Smooth muscle cell (in vitro differentiated cells): ENCODE data around the gene ZNRF2. TPM values are rescaled to one million over a fixed set of nuclear protein-coding genes. Genes with fewer than 3 reads are reported as not detected.

ENCODE experiments used
- DNase-seq: peaks from one replicate; lab custom pipeline; 2025; ENCODE audit not compliant: unreplicated experiment; lab: John Stamatoyannopoulos, UW
- H2AFZ ChIP-seq: fragments of 200-600 bp; sonication (generic); 2 replicates; pipeline ENCODE4 v1.6.0; 2016; ENCODE audit warnings: antibody characterized with exemption, low read depth, mild to moderate bottlenecking
- H3F3A ChIP-seq: fragments of 200-600 bp; sonication (generic); 2 replicates; pipeline ENCODE4 v1.6.0; 2017; ENCODE audit warnings: antibody characterized with exemption, low read depth
- H3K27ac ChIP-seq: fragments of 200-600 bp; sonication (generic); 2 replicates; pipeline ENCODE4 v1.5.1; 2016; ENCODE audit warnings: low read depth, mild to moderate bottlenecking
- H3K27me3 ChIP-seq: fragments of 200-600 bp; sonication (generic); 2 replicates; pipeline ENCODE4 v1.6.1; 2016; ENCODE audit warnings: low read depth, mild to moderate bottlenecking
- H3K36me3 ChIP-seq: fragments of 200-600 bp; sonication (generic); 2 replicates; pipeline ENCODE4 v1.5.1; 2016; ENCODE audit warnings: low read depth
- H3K4me1 ChIP-seq: fragments of 200-600 bp; sonication (generic); 2 replicates; pipeline ENCODE4 v1.5.1; 2016; ENCODE audit warnings: low read depth
- H3K4me2 ChIP-seq: fragments of 200-600 bp; sonication (generic); 2 replicates; pipeline ENCODE4 v1.6.0; 2016; ENCODE audit warnings: mild to moderate bottlenecking
- H3K4me3 ChIP-seq: fragments of 200-600 bp; sonication (generic); 2 replicates; pipeline ENCODE4 v1.5.1; 2016; ENCODE audit warnings: mild to moderate bottlenecking
- H3K79me2 ChIP-seq: fragments of 200-600 bp; sonication (generic); 2 replicates; pipeline ENCODE4 v1.6.0; 2016; ENCODE audit warnings: low read depth, mild to moderate bottlenecking
- H3K9ac ChIP-seq: fragments of 200-600 bp; sonication (generic); 2 replicates; pipeline ENCODE4 v1.6.0; 2016; ENCODE audit warnings: low read depth
- H3K9me3 ChIP-seq: fragments of 200-600 bp; sonication (generic); replicated peaks from 2 replicates; pipeline ENCODE4 v1.5.1; 2016; ENCODE audit warnings: low read depth
- H4K20me1 ChIP-seq: fragments of 200-600 bp; sonication (generic); 2 replicates; pipeline ENCODE4 v1.6.0; 2016; ENCODE audit warnings: low read depth
- CTCF ChIP-seq: fragments of 200-600 bp; sonication (generic); IDR thresholded peaks from 2 replicates; pipeline ENCODE4 v1.5.1; 2017; ENCODE audit warnings: borderline replicate concordance, mild to moderate bottlenecking, antibody characterized with exemption; ENCODE audit not compliant: insufficient read depth, poor library complexity, severe bottlenecking
- WGBS: methylation state at CpG from one replicate; pipeline ENCODE4 v1.1.7; 2016; ENCODE audit warnings: low lambda C conversion rate; 5-methylcytosine and 5-hydroxymethylcytosine counted together
- polyA plus RNA-seq: library from polyadenylated mRNA; unstranded; fragments of >200 nt; fragmentation: Nextera tagmentation; extraction: Ambion mirVana; gene quantifications from 2 replicates; pipeline ENCODE4 v1.2.1, GENCODE V29; 2016
- total RNA-seq: library from RNA; depleted of rRNA; stranded (reverse); fragments of >200 nt; gene quantifications from 2 replicates; pipeline ENCODE4 v1.2.3, GENCODE V29; 2014

The ZNRF2 gene
- total and polyA plus RNA-seq, 2 experiments from 2014 or later: 2.1 to 13.5 TPM

- Histone ChIP-seq H4K20me1 (no peaks in the 10 kb centered on the region), H3K9me3 (no peaks in the 10 kb centered on the region), H3K36me3 (no peaks in the 10 kb centered on the region), H3K4me3 (no peak overlapping the region), H3K27ac (no peak overlapping the region), H2AFZ (no peak overlapping the region), H3F3A (no peaks in the 10 kb centered on the region), H3K79me2 (no peaks in the 10 kb centered on the region), H3K27me3 (no peaks in the 10 kb centered on the region), H3K9ac (no peak overlapping the region), H3K4me1 (no peaks in the 10 kb centered on the region), H3K4me2 (no peak overlapping the region)
- WGBS: 95% methylated on average over 10 of the region's 10 CpGs
- TF ChIP-seq CTCF: no peak
- no peak for DNase-seq
Observed at GRCh38 chr7:30256349-30256858, 28.0 kb upstream of the ZNRF2 start.

- TF ChIP-seq CTCF: no peak
- no peaks in the 10 kb centered on the region for H3K9me3 ChIP-seq
- WGBS: 97% methylated on average over 1 of the region's 1 CpG
- H3K27me3 ChIP-seq: peaks cover 8% of the 10 kb centered on the region
- H3K9ac ChIP-seq: no peak overlapping the region
- H3K36me3 ChIP-seq: no peaks in the 10 kb centered on the region
- no peak overlapping the region for H3K4me3 ChIP-seq
- H3K4me1 ChIP-seq: no peaks in the 10 kb centered on the region
- no peaks in the 10 kb centered on the region for H3K79me2 ChIP-seq
- no peak overlapping the region for H3K27ac ChIP-seq
- H3F3A ChIP-seq: no peaks in the 10 kb centered on the region
- no peak overlapping the region for H3K4me2 ChIP-seq
- no peak overlapping the region for H2AFZ ChIP-seq
- H4K20me1 ChIP-seq: no peaks in the 10 kb centered on the region
- DNase-seq: no peak
Observed at GRCh38 chr7:30260246-30260768, 24.1 kb upstream of the ZNRF2 start.

GRCh38 chr7:30263090-30263710 is 21.2 kb upstream of the ZNRF2 start:
- H3K4me2 ChIP-seq: no peak overlapping the region

More at GRCh38 chr7:30263090-30263710, 21.2 kb upstream of the ZNRF2 start:
- Histone ChIP-seq H3F3A (no peaks in the 10 kb centered on the region), H2AFZ (no peak overlapping the region), H3K27me3 (peaks cover 8% of the 10 kb centered on the region), H3K4me1 (no peaks in the 10 kb centered on the region), H3K27ac (no peak overlapping the region), H3K36me3 (no peaks in the 10 kb centered on the region), H3K9ac (no peak overlapping the region), H4K20me1 (no peaks in the 10 kb centered on the region), H3K79me2 (no peaks in the 10 kb centered on the region), H3K4me3 (peak overlapping the region; percentile 18), H3K9me3 (no peaks in the 10 kb centered on the region)
- no peak for TF ChIP-seq CTCF
- 78% methylated on average over 4 of the region's 4 CpGs for WGBS
- no peak for DNase-seq
